Parathyroid adenoma (tissue), 2 donors: Measurements from ENCODE around the gene AGBL4.

ENCODE experiments used
- H2AFZ ChIP-seq: fragments of 300-600 bp; sonication (generic); one replicate; pipeline ENCODE4 v1.7.0; 2017; ENCODE audit warnings: antibody characterized with exemption, mild to moderate bottlenecking
- H3K27ac ChIP-seq: fragments of 300-600 bp; sonication (generic); one replicate; pipeline ENCODE4 v1.7.0; 2017
- H3K27me3 ChIP-seq: fragments of 300-600 bp; sonication (generic); one replicate; pipeline ENCODE4 v1.7.0; 2017; ENCODE audit warnings: low read length; ENCODE audit not compliant: control insufficient read depth, insufficient read depth
- H3K36me3 ChIP-seq: fragments of 300-600 bp; sonication (generic); one replicate; pipeline ENCODE4 v1.7.0; 2017; ENCODE audit warnings: low read length; ENCODE audit not compliant: control insufficient read depth, insufficient read depth
- H3K4me1 ChIP-seq: fragments of 300-600 bp; sonication (generic); one replicate; pipeline ENCODE4 v1.7.0; 2017; ENCODE audit warnings: control low read depth
- H3K4me2 ChIP-seq: fragments of 300-600 bp; sonication (generic); one replicate; pipeline ENCODE4 v1.7.0; 2017; ENCODE audit warnings: low read length
- H3K4me3 ChIP-seq: fragments of 300-600 bp; sonication (generic); one replicate; pipeline ENCODE4 v1.7.0; 2017; ENCODE audit warnings: low read depth, low read length
- H3K79me2 ChIP-seq: fragments of 300-600 bp; sonication (generic); one replicate; pipeline ENCODE4 v1.7.0; 2017; ENCODE audit warnings: control low read depth
- H3K9ac ChIP-seq: fragments of 300-600 bp; sonication (generic); one replicate; pipeline ENCODE4 v1.7.0; 2017; ENCODE audit warnings: mild to moderate bottlenecking
- H3K9me3 ChIP-seq: fragments of 300-600 bp; sonication (generic); one replicate; pipeline ENCODE4 v1.7.0; 2017; ENCODE audit warnings: low read length; ENCODE audit not compliant: control insufficient read depth
- TF ChIP-seq, protein P1 (sequence below): fragments of 300-600 bp; sonication (generic); IDR thresholded peaks from one replicate; pipeline ENCODE4 v1.7.0; 2017; ENCODE audit warnings: antibody characterized with exemption, mild to moderate bottlenecking
- donor health status: primary hyperparathyroidism.

AGBL4 gene

GRCh38 chr1:48649880-48650279 is 1373.9 kb downstream of the AGBL4 start:
- no peak overlapping the region for H3K4me3 ChIP-seq
- H3K9me3 ChIP-seq, result no peaks in the 10 kb centered on the region
- no peaks in the 10 kb centered on the region for H3K27me3 ChIP-seq
- TF ChIP-seq, protein P1, sequence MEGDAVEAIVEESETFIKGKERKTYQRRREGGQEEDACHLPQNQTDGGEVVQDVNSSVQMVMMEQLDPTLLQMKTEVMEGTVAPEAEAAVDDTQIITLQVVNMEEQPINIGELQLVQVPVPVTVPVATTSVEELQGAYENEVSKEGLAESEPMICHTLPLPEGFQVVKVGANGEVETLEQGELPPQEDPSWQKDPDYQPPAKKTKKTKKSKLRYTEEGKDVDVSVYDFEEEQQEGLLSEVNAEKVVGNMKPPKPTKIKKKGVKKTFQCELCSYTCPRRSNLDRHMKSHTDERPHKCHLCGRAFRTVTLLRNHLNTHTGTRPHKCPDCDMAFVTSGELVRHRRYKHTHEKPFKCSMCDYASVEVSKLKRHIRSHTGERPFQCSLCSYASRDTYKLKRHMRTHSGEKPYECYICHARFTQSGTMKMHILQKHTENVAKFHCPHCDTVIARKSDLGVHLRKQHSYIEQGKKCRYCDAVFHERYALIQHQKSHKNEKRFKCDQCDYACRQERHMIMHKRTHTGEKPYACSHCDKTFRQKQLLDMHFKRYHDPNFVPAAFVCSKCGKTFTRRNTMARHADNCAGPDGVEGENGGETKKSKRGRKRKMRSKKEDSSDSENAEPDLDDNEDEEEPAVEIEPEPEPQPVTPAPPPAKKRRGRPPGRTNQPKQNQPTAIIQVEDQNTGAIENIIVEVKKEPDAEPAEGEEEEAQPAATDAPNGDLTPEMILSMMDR, result no peak
- no peaks in the 10 kb centered on the region for H3K4me1 ChIP-seq
- no peaks in the 10 kb centered on the region for H3K79me2 ChIP-seq
- no peaks in the 10 kb centered on the region for H3K36me3 ChIP-seq
- no peak overlapping the region for H3K4me2 ChIP-seq
- no peak overlapping the region for H3K9ac ChIP-seq
- H2AFZ ChIP-seq, result no peak overlapping the region
- no peak overlapping the region for H3K27ac ChIP-seq

DNA sequence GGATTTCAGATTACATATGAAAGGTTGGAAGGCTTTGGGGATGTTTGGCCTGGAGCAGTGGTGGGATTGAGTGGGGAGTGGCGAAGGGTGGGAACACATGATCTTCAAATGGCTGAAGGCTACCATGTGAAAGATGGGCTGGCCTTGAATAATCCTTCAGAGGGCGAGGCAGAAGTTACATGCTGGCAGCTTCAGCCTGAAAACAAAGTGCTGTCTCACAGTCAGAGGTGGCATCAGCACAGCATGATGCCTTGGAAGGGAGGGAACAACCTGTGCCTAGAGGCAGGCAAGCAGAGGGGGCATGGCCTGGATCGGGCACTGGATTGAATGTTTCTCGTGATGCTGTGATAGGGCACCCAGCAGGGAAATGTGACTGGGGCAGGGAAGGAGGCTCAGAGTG is 1377.9 kb downstream of the AGBL4 start:
- Histone ChIP-seq H3K4me3 (no peak overlapping the region), H3K4me2 (no peak overlapping the region), H3K9me3 (no peaks in the 10 kb centered on the region), H3K36me3 (no peaks in the 10 kb centered on the region), H3K79me2 (no peaks in the 10 kb centered on the region), H3K27ac (no peak overlapping the region), H2AFZ (no peak overlapping the region), H3K9ac (no peak overlapping the region), H3K4me1 (no peaks in the 10 kb centered on the region), H3K27me3 (no peaks in the 10 kb centered on the region)
- TF ChIP-seq, protein P1, result no peak

GRCh38 chr1:48644905-48645605 is 1378.7 kb downstream of the AGBL4 start:
- Histone ChIP-seq H3K9me3 (no peaks in the 10 kb centered on the region), H3K9ac (no peak overlapping the region), H3K4me2 (no peak overlapping the region), H3K36me3 (no peaks in the 10 kb centered on the region), H3K79me2 (no peaks in the 10 kb centered on the region), H3K4me3 (no peak overlapping the region), H3K4me1 (no peaks in the 10 kb centered on the region), H3K27ac (no peak overlapping the region), H3K27me3 (no peaks in the 10 kb centered on the region), H2AFZ (no peak overlapping the region)
- TF ChIP-seq, protein P1, result no peak

DNA sequence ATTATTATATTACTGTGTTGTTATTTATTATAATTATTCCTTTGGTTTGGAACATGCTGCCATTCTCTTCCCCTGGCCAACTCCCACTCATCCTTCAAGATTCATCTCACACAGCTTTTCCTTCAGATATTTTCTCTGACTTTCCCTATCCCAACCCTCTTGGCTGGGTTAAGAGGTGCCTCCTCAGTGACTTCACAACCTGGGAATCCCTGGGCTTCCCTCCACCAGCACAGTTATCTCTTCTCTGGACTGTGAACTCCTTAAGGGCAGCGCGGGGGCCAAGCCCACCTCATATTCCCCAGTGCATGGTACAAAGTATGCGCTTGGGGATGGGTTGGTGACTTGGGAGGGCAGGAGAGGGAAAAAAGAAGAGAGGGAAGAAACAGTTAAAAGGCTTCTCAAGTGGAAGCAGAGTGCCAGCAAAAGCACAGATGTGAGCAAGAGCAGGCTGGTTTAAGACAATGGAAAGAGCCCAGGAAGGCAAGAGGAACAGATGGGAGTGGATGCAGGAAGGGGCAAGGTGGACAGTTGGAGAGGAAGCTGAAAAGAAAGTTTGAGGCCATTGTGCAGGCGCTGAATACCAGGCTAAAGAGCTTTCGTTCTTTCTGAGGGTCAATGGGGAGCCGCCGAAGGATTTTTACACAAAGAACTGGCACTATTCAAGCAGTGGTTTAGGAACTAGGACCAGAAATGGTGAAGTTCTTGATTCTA is 1379.4 kb downstream of the AGBL4 start:
- Histone ChIP-seq H3K4me1 (no peaks in the 10 kb centered on the region), H3K9me3 (no peaks in the 10 kb centered on the region), H3K27ac (no peak overlapping the region), H2AFZ (no peak overlapping the region), H3K27me3 (no peaks in the 10 kb centered on the region), H3K9ac (no peak overlapping the region), H3K79me2 (no peaks in the 10 kb centered on the region), H3K4me2 (no peak overlapping the region), H3K4me3 (no peak overlapping the region), H3K36me3 (no peaks in the 10 kb centered on the region)
- TF ChIP-seq, protein P1, result no peak
